Hematopoietic multipotent progenitor cell treated with erythropoietin and hydrocortisone succinate and interleukin-3 and kit ligand, for 15 days (in vitro differentiated cells): ENCODE data around the gene DPP4.
"Not testable (repeated sequence)": the region's sequence is repeated elsewhere in the genome, so short reads cannot be mapped to it uniquely, and the experiment has no call there.

Source experiments
- DNase-seq: peaks from one replicate; pipeline ENCODE4 v3.0.0-alpha.2; 2015; ENCODE audit warnings: low spot score

The DPP4 gene

DNA sequence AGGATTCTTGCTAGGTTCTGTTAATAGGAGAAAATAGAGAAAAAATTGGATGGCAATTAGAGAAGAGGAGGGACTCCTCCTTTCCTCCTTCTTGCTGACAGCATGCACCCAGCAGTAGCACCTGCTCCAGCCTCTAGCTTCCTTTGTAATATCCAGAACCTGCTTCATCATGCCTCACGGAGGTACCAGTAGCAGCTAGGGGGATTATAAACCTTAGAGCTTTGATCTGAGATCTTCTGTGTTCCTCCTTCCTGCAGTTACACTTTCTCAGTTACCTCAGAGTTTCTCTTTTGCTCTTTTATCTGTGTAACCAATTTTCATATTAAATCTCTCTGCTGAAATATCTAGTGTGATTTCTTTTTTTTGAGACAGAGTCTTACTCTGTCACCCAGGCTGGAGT is 16.6 kb downstream of the DPP4 start:
- no peak for DNase-seq

DNA sequence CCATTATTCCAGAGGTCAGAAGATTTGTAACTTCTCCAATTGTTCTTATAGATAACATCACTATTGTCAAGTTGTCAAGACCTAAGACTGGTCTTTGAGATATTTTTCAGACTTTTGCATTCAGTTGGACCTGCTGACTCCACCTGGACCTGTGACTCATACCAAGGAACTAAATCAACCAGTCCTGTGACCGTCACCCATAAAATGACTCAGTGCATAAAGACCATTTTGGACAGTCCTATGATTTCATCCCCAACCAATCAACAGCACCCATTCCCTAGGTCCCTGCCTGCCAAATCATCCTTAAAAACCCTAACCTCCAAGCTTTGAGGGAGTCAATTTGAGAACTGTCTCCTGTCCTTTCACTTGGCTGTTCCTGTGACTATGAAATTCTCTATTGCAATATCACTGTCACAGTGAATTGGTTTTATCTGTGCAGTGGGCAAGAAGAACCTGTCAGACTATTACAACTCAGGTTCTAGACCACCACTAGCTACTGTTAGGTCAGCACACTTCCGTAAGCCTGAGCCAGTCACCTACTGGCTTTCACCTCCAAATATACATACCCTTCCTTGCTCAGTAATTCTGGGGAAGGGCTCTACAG is 17.1 kb downstream of the DPP4 start:
- no peak for DNase-seq

DNA sequence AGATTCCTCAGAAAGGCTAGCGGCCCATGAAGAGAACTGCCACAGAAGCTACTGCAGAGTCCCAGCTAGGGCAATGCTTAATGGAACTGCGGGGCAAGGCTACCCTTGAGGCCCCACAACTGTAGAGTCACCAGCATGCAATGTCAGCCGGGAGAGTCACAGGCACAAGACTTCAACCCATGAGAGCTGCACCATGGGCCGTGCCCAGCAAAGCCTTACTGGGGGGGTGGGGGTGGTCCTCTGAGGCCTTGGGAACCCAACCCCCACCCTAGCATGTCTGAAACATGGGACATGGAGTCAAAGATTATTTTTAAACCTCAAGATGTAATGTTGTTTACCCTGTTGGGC is 20.2 kb downstream of the DPP4 start:
- DNase-seq: no peak

DNA sequence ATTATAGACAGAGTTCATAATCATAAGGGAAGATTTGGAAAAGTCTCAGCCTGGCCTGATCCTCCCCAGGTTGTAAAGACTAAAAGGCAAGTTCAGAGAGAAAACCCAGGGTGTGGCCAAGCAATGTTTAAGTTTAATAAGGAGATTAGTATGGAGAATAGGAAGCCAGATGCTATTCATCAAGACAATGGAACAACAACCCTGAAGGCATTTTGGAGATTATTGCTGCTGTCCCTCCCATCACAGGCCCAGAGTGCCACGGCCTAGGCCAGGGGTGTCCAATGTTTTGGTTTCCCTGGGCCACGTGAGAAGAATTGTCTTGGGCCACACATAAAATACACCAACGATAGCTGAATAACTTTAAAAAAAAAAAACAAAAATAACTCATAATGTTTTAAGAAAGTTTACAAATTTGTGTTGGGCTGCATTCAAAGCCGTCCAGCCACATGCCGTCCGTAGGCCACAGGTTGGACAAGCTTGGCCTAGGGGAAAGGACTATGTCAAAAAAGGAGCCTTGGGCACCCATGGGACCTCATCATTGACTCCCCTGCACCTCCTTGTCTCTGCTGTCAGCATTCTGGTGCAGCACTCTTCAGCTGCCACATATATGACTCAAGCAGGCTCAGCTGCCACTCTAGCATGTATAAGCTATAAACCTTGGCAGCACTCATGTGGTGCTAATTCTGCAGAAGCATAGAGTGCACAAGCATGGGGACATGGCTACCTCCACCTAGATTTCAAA is 20.8 kb downstream of the DPP4 start:
- DNase-seq: no peak

DNA sequence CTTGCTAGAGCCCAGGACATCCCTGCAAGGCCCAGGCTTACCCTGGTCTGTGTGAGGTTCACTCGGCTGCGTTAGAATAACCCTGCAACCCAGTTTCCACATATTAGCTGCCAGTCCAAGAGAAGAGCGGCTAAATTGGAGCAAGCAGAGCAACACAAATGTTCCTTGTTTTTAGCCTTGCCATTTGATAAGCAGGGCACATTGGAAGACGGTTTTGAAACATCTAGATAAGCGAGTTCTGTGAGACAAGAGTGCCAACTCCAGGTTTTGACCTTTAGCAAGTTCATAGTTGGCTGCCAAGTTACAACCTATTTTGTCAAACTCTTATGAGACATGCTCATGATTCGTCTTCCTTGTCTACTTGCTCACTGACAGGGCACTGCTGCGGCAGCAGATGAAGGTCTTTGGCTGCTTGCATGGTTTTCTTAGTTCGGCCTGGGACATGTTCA is 23.5 kb downstream of the DPP4 start:
- no peak for DNase-seq

DNA sequence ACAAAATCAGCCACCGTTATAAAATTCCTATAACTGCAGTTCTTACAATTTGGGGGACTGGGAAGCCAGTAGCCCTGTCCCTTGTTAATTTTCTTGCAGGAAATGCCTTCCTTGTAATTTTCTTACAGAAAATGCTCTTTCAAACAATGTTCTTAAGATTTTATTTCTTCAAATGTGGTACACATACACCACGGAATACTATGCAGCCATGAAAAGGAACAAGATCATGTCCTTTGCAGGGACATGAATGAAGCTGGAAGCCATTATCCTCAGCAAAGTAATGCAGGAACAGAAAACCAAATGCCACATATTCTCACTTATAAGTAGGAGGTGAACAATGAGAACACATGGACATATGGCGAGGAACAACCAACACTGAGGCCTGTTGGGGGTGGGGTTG is 24.9 kb downstream of the DPP4 start:
- DNase-seq: not testable (repeated sequence)

DNA sequence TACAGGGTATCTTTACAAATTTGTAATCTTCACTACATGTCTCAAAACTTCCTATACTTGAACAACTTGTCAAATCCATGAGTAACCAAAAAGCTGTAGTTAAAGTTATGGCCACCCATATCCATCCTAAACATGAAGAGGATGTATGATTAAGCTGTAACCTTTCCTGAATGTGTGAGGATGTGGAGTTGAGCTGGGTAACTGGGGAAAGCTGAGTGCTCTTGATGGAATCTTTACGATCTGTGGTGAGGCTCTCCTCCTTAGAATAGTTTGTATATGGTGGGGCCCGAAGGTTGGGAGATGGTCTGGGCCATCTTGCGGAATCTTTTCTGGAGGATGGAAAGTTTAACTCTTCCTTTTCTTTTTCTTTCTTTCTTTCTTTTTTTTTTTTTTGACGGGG is 29.4 kb downstream of the DPP4 start:
- DNase-seq: no peak

DNA sequence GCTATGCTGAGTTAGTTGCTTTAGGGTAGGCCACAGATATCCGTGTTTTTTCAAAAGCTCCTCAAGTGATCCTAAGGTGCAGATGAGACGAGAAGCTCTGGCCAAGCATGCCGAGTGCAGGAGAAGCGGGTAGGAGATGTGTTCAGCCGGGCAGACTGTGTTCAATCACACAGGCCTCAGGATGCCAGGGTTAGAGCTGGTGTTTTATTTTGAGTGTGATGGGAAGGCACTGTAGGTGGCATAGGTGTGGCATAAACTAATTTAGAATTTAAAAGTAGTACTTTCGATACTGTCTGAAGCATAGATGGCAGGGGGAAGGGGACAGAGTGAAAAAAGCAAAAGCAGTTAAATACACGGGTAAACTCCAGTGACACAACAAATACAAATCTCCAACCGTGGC is 30.9 kb downstream of the DPP4 start:
- no peak for DNase-seq

DNA sequence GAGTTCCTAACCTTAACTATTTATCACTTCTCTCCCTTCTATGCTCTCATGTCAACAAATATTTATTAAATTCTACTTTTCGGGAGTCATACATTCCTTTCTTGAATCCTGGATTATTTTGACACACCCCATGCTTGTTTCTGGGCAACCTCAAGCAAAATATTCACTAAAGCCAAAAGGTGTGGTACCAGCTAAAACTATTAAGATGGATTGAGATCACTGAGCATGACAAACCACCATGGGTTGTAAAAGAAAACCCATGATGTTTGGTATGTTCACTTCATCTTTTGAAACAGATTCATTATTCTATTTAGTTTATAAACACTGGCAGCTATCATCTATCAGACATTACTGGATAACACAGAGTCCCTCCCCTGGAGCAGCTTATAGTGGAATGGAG is 32.5 kb downstream of the DPP4 start:
- DNase-seq: no peak

DNA sequence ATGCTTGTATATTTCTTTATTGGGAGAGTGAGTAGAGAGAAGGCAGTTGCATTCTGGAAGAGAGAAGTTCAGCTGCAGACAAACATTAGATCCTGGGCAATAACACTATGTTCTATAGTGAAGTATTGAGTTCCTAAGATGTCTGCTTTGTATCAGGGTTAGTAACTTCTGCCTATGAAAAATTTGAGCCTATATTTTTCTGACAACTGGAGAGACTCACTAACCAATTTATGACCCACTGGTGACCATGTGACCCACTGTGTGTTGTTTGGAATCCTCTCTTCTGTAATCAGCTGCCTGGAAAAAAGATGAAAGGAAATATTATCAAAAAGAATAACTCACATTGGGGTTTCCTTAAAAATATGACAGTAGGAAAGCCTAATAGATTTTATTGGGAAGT is 35.3 kb downstream of the DPP4 start:
- no peak for DNase-seq

DNA sequence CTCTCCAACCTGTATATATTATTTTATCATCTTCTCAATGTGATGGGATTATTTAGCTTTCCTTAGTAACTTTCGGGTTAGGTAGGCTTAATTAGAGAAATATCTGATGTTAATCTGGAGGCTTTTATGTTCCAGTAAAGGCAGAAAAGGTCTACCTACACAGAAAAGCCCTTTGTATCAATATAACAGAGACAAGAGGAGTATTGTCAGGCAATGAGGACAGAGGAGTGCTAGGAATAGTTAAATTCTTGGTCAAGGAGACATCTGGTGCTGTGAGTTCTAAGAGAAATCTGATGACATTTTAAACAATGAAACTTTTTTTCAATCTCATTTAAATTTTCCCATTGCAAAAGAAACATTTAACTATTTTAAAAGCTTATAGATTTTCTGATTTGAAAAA is 36.1 kb downstream of the DPP4 start:
- DNase-seq: no peak

DNA sequence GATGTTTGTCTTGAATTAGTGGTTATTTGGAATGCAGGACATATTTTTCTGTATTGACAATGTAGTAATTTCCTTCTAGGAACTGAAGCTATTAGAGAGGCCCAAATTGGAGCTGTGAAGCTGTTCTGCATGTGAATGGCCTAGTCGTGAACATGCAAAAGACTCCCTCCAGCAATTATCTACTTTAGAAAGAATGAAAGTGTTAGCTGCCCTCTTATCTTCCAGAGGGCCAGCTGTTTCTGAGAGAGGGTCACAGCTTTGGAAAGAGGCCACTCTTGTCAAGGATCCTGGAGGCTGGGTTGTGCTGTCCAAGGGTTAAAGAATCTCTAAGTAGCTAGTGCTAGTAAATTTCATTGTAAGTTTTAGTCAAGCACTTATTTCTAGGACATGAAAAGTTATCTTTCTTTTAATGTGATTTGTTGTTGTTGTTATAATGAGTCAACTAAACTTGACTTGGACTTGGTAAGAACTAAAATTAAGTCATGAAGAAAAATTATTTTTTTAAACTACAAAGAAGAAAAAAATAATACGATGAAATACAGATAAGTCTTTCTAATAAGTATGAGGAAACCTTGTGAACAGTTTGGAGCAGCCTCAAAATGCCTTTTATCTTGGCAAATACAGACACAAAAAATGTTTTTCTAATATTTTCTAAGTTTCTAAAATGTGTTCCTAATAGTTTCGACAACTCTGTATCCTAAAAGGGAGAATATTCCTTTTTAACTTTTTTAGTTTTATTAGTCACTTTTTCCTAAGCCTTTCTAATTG is 36.8 kb downstream of the DPP4 start:
- DNase-seq: no peak

DNA sequence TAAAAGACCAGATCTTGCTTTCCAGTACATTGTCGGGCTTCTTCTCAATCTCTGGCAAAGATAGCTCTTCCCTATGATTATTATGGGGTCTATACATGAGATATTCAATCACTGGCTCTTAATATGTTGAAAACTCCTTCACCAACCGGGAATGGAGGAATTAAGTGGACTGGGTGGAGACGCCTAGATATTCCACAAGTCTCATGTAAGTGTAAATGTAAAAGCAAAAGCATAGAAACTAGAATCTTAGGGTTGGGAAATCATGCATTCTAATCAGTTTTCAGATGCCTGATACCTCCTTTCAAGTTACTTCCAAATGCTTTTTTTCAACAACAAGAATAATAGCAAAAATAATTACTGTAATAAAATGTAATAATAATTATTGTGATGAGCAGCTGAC is 38.0 kb downstream of the DPP4 start:
- no peak for DNase-seq

DNA sequence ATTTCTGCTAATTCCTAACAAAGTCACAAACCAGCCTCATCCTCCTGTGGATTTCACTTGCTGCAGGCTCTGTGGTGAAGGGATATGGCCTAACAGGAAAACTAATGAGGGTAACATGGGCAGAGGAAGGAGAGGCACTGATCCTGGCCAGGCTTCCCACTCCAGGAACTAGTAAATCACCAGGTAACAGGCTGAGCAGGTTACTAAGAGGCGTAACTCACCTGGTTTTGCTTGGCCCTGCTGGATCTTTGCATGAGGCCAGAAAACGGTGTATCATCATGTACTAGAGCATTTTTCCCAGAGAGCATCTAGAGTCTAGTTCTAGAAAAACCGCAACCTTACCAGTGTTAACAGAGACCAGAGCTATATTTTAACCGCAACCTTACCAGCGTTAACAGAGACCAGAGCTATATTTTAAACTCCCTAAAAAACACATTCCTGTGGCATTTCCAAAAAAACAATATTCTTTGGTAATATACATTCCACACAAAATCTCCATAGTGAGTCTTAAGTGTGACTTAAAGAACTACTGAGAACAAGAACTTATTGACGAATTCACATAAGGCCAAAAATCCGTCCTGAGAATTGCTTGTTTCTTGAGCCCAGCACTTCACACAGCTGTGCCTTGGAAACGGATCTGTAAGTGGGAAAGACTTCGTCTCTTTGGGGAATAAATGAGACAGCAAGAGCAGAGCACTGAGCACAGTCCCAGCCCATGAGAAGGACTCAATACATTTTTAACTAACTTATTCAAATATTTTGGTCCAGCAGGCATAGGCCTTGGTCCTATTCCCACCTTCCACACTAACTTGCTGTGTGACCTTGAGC is 43.4 kb downstream of the DPP4 start:
- DNase-seq: no peak

DNA sequence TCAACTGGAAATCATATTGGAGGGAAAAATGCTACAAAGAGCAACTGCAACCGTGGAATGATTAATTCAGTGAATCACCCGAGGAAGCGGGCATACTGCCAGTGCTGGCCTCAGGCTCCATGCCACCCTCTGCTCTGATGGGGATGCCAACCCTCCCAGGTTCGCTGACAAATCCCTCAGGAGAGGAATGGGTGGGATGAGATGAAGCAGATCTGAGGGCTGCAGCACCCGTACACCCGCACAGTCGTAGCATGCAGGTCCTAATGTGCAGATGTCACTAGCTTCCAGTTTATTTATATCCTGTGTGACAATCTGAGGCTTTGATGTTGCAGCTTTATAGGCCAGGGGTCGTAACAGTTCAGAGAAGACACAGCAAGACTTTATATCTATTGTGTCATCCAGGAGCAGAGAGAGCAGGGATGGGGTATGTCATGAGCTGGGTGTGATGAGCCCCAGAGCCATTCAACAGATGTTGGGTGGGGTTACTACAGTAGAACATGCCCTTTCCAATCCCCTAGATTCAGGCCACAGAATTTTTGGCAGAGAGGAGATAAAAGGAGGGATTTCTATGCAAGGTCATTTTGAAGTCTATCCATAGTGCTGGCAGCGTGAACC is 44.6 kb downstream of the DPP4 start:
- DNase-seq: no peak

DNA sequence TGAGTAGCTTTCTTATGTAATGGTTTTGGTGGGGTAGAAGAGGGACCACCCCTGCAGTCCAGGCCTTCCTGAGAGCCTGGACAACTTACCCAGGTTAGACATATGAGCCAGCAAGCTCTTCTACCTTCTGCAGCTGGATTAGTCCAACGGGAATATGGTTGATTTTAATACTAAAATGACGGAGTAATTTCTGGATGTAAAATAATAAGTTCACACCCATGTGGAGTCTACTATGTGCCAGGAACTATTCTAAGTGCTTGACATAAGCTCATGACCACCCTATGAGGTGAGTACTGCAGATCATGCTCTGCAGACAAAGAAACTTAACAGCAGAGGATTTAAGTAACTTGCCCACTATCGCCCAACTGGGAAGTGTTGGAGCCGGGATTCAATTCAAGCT is 45.5 kb downstream of the DPP4 start:
- DNase-seq: no peak

DNA sequence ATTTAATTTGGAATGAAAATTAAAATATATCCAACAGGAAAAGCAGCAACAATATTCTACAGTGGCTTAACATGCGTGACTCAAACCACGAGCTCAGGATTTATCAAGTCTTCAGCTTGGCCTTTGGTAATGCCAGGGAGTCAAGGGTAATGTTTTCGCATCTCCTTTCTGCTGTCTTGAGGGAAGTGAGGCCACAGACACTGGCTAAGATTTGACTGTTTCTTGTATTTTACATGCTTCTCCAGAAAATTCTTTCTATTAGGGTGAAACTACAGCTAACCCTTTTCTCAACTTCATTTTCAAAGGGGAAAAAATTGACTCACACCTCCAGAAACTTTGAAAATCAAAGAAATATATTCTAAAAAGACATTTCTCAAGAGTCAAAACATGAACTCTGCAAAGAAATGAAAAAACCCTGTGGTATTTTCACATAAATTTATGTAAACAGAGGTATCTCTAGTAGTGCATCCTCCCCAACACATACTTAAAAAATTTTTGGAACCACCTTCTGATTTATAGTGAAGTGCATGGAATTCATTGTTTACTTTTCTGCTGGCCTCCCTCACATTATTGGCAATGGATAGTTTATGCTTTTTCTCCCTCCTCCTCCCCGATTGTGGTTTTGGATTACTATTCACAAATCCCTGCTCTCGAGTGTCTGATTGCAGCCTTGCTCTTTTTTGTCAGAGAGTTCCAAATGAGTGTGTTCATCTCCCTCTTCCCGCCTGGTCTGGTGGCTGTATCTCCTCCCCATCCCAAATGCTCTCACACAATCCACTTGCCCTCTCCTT is 48.7 kb downstream of the DPP4 start:
- DNase-seq: no peak

DNA sequence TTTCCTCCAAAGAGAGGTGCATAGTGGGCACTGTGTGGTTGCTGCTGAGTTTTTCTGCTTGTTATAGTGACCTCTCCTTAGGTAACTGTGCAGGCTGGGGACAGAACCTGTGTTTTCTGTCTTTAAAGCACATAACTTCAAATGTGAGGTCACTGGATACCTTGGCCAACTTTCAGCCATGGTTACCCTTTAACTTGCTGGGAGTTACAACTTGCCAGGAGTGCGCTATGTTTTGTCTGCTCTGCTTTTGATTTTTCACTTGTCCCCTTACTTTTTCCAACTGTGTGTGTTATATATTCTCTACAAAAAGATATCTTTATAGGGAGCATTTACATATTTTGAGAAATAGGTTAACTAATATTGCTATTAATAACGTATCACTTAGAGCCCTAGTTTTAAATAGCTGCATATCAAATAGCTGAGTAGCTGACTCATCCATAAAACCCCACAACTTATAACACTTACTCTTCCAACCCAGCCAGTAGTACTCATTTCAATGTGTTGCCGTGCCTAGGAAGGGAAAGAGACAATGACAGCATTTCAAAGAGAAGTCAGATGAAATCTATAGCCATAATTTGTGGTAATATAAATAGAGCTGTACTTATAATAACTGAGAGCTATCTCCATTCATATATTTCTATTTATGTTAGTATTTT is 51.6 kb downstream of the DPP4 start:
- DNase-seq: no peak

DNA sequence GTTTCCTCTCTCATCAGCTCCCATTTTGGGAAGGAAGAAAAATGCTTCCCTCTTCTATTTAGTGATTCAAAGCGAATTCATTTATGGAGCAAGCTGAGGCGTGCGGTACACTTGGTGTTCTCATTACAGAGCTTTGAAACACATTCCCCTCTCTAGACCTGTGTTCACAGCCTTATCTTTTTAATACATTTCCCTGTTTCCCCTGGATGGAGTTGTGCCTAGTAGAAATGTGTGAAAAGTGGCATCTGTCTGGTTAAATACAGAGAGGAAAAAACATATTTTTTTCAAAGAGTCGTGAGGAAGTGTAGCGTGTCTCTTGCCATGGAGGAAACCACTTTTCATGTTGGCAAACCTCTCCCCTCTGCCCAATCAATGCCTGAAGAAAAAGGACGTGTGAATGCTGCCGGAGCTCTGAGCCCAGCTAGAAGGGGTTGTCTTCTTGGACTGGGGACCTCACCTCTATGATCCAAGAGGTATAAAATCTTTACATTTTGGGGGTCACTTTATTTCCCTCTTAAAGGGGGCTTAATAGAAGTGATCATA is 52.4 kb downstream of the DPP4 start:
- no peak for DNase-seq

DNA sequence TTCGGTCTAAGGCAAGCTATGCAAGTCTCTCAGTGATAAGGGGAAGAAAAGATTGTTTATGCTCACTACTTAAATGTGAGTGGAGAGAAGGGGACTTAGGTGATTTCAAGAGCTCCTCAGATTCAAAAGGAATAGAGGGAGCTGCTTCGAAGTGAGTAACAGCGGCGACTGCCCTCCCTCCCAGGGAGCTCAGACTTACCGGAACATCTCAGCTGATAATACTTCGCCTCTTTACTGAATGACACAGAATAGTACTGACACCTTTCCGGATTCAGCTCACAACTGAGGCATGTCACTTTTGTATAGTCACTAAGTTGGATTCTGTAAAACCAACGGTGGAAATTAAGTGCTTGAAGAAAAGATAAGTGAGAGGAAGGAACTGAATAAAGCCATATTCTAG is 55.5 kb downstream of the DPP4 start:
- DNase-seq: no peak
